K562 (cell line): Measurements from ENCODE around the gene APOC4. TPM values are rescaled to one million over a fixed set of nuclear protein-coding genes. Genes with fewer than 3 reads are reported as not detected.

ENCODE experiments used
- ATAC-seq: fragments of 200-7000 bp; cut with Tn5 transposase; 3 replicates; pipeline ENCODE4 v1.9.1; 2020; ENCODE audit warnings: moderate library complexity
- BruUV-seq: library from RNA; stranded (reverse); fragments of 400-500 nt; replicated peaks from 2 replicates; lab custom pipeline; 2021; lab: Mats Ljungman, UMichigan
- CTCF ChIA-PET: fragments of 300-600 bp; formaldehyde crosslinking; extraction: SDS; loops from one replicate; lab custom pipeline; 2021; ENCODE audit warnings: low intra/inter-chr PET ratio; lab: Yijun Ruan, JAX
- POLR2A ChIA-PET: fragments of 300-600, 350-650 bp; sonication (Branson Sonifier 250); formaldehyde crosslinking; extraction: SDS; loops from one replicate; lab custom pipeline; 2021; ENCODE audit warnings: antibody characterized with exemption, inconsistent platforms; lab: Yijun Ruan, JAX
- DNase-seq, 4 experiments: peaks; one replicate each; pipeline versions ENCODE4 v3.0.0 to v3.0.0-alpha.2; 2011 to 2018; ENCODE audit warnings: low spot score in 3 of 4, mixed read lengths in 3 of 4; ENCODE audit errors: extremely low read depth in 1 of 4
- FAIRE-seq: peaks from 2 replicates; lab custom pipeline; 2011; peaks lifted over from hg19 to GRCh38; lab: Jason Lieb, UNC
- H2AFZ ChIP-seq: 2 replicates; pipeline ENCODE4 v1.6.0; 2011; ENCODE audit warnings: low read depth, low read length, control low read depth, inconsistent platforms
- H3K27ac ChIP-seq: fragments of 200-600 bp; 3 replicates; pipeline ENCODE4 v1.8.0; 2011; ENCODE audit warnings: low read depth, mild to moderate bottlenecking, control low read depth, inconsistent platforms, low read length, moderate library complexity, mixed read lengths; ENCODE audit errors: extremely low read depth
- H3K27me3 ChIP-seq, 2 experiments: fragments of 300-600 bp in 1 of 2; 2 replicates in 1 of 2; 3 replicates in 1 of 2; pipeline versions ENCODE4 v1.6.0 to v1.8.0; 2011; ENCODE audit warnings: inconsistent platforms in 2 of 2, low read length in 2 of 2, mild to moderate bottlenecking in 1 of 2, mixed read lengths in 1 of 2, moderate library complexity in 1 of 2; ENCODE audit not compliant: control insufficient read depth in 2 of 2, insufficient read depth in 2 of 2
- H3K36me3 ChIP-seq: fragments of 300-600 bp; 3 replicates; pipeline ENCODE4 v1.8.0; 2011; ENCODE audit warnings: mild to moderate bottlenecking, low read length, inconsistent platforms; ENCODE audit not compliant: control insufficient read depth, insufficient read depth
- H3K4me1 ChIP-seq, 2 experiments: fragments of 200-600 bp in 1 of 2; replicated peaks in 1 of 2; 2 replicates in 1 of 2; 3 replicates in 1 of 2; pipeline versions ENCODE4 v1.5.1 to v1.8.0; 2011; ENCODE audit warnings: inconsistent platforms in 2 of 2, low read length in 2 of 2, mild to moderate bottlenecking in 1 of 2, mixed read lengths in 1 of 2, moderate library complexity in 1 of 2; ENCODE audit not compliant: control insufficient read depth in 2 of 2, insufficient read depth in 2 of 2
- H3K4me2 ChIP-seq: 2 replicates; pipeline ENCODE4 v1.6.1; 2011; ENCODE audit warnings: low read length, control low read depth, inconsistent platforms, mixed read lengths; ENCODE audit not compliant: insufficient read depth
- H3K4me3 ChIP-seq: fragments of 200-600 bp; sonication (generic), shearing (Covaris generic); 2 replicates; pipeline ENCODE4 v1.5.1; 2016; ENCODE audit warnings: control low read depth, inconsistent platforms
- H3K79me2 ChIP-seq: fragments of 200-600 bp; 3 replicates; pipeline ENCODE4 v1.8.0; 2011; ENCODE audit warnings: low read length, inconsistent platforms; ENCODE audit not compliant: control insufficient read depth, insufficient read depth
- H3K9ac ChIP-seq, 2 experiments: 2 replicates each; pipeline versions ENCODE4 v1.6.0 to v1.6.1; 2011; ENCODE audit warnings: low read depth in 2 of 2, low read length in 2 of 2, control low read depth in 1 of 2, inconsistent platforms in 1 of 2, mild to moderate bottlenecking in 1 of 2, mixed read lengths in 1 of 2; ENCODE audit not compliant: insufficient read depth in 1 of 2
- H3K9me1 ChIP-seq: one replicate; pipeline ENCODE4 v1.6.0; 2011; ENCODE audit warnings: inconsistent platforms, mild to moderate bottlenecking, low read length, moderate library complexity; ENCODE audit not compliant: control insufficient read depth, insufficient read depth
- H3K9me3 ChIP-seq: replicated peaks from 2 replicates; pipeline ENCODE4 v1.5.1; 2011; ENCODE audit warnings: low read depth, low read length, inconsistent platforms; ENCODE audit not compliant: control insufficient read depth, insufficient read depth
- H4K20me1 ChIP-seq: replicated peaks from 2 replicates; pipeline ENCODE4 v1.6.1; 2011; ENCODE audit warnings: low read length, inconsistent platforms, mixed read lengths; ENCODE audit not compliant: control insufficient read depth, insufficient read depth
- ATF1 ChIP-seq, 2 experiments: fragments of 450-650 bp in 1 of 2; IDR thresholded peaks; 2 replicates each; pipeline ENCODE4 v1.6.1; 2016; ENCODE audit warnings: missing compliant biosample characterization in 1 of 2, missing genetic modification characterization in 1 of 2
- ELF4 ChIP-seq: fragments of 450-650 bp; formaldehyde crosslinking; IDR thresholded peaks from 2 replicates; pipeline ENCODE4 v1.4.0; 2022; ENCODE audit warnings: missing genetic modification characterization
- HNRNPK ChIP-seq: fragments of 200-400 bp; formaldehyde crosslinking; IDR thresholded peaks from one replicate; pipeline ENCODE4 v1.6.1; 2018; ENCODE audit warnings: mild to moderate bottlenecking, low read depth, low read length; ENCODE audit not compliant: poor library complexity, severe bottlenecking
- MTA1 ChIP-seq: fragments of 450-650 bp; IDR thresholded peaks from 2 replicates; pipeline ENCODE4 v1.6.1; 2017; ENCODE audit warnings: borderline replicate concordance
- NFIC ChIP-seq: fragments of 450-650 bp; IDR thresholded peaks from 2 replicates; pipeline ENCODE4 v1.6.1; 2017; ENCODE audit warnings: mild to moderate bottlenecking, inconsistent platforms
- PHF20 ChIP-seq: fragments of 450-650 bp; IDR thresholded peaks from 2 replicates; pipeline ENCODE4 v1.6.1; 2018; ENCODE audit not compliant: partially characterized antibody
- PKNOX1 ChIP-seq: fragments of 450-650 bp; IDR thresholded peaks from 2 replicates; pipeline ENCODE4 v1.6.1; 2016
- ZNF639 ChIP-seq, 2 experiments: fragments of 200-800 bp in 1 of 2; sonication (Bioruptor generic) in 1 of 2; sonication (generic) in 1 of 2; formaldehyde crosslinking in 1 of 2; IDR thresholded peaks in 1 of 2; conservative IDR thresholded peaks in 1 of 2; 2 replicates each; pipeline versions ENCODE4 v1.5.0 to v1.6.1; 2016 to 2020; ENCODE audit warnings: missing compliant biosample characterization in 1 of 2, missing genetic modification characterization in 1 of 2, missing genetic modification reagents in 1 of 2
- WGBS: fragments of 100-300 bp; shearing (Covaris generic); methylation state at CpG from one replicate; pipeline ENCODE4 v1.1.6; 2016; ENCODE audit warnings: low coverage, mixed read lengths; ENCODE audit not compliant: insufficient coverage; ENCODE audit errors: missing lambda C conversion rate; 5-methylcytosine and 5-hydroxymethylcytosine counted together
- in situ Hi-C: fragments of 300-500 bp; cut with MboI; formaldehyde crosslinking; loops from 4 replicates; pipeline ENCODE4 v1.15.0; 2018; ENCODE audit warnings: inconsistent platforms, mixed read lengths
- intact Hi-C: fragments of 100-400 bp; cut with micrococcal nuclease; formaldehyde crosslinking; loops from 2 replicates; pipeline ENCODE4 v1.14.2; 2022
- polyA plus RNA-seq, 8 experiments: library from polyadenylated mRNA; depleted of rRNA in 4 of 8; stranded (reverse) in 5 of 8; unstranded in 3 of 8; fragments of >200 nt; fragmentation: Nextera tagmentation in 2 of 8; fragmentation: Illumina TruSeq in 1 of 8; extraction: Ambion mirVana in 2 of 8; extraction: Trizol in 1 of 8; gene quantifications; 2 replicates each; pipeline versions ENCODE4 v1.2.1 to v1.2.3, GENCODE V29; 2011 to 2014; ENCODE audit warnings: inconsistent platforms in 1 of 8, missing spikeins in 1 of 8
- total RNA-seq, 7 experiments: library from RNA; depleted of rRNA in 6 of 7; stranded (reverse); fragments of >200 nt in 6 of 7; fragmentation: Illumina TruSeq in 2 of 7; extraction: Trizol in 2 of 7; gene quantifications; 2 replicates each; pipeline versions ENCODE4 v1.2.1 to v1.2.3, GENCODE V29; 2011 to 2021; ENCODE audit warnings: low replicate concordance in 1 of 7

APOC4 gene
- total and polyA plus RNA-seq, 9 of the 15 experiments (the other 6 are each of a cell fraction or from before 2014, with no cell fraction given), result 0.46 TPM; not detected in 8

GRCh38 chr19:44943801-44944249 lies 1.8 kb downstream of the APOC4 start:
- Histone ChIP-seq H3K9me3 (no peaks in the 10 kb centered on the region), H3K9me1 (no peaks in the 10 kb centered on the region), H3K4me1 (peaks cover 15 to 40% of the 10 kb centered on the region in 2 experiments; a peak in 4 of 5 replicates), H3K79me2 (no peaks in the 10 kb centered on the region), H3K27ac (peak overlapping the region; percentile 34; the same call in 2 of the 3 replicates), H2AFZ (peak overlapping the region; percentile 93), H3K27me3 (no peaks in the 10 kb centered on the region), H3K9ac (peak overlapping the region; percentile 2 to 15; a peak in 2 of 4 replicates), H3K4me3 (no peak overlapping the region), H3K4me2 (peak overlapping the region; percentile 51), H4K20me1 (no peaks in the 10 kb centered on the region), H3K36me3 (no peaks in the 10 kb centered on the region)
- BruUV-seq, result no TSS peak
- FAIRE-seq (peak; percentile 93), ATAC-seq (peak; percentile 95), DNase-seq (peak; percentile 74 to 90 (median 79))
- ChIA-PET POLR2A (interaction anchor here (0.6 to 1.5 kb wide), 3 partner anchors 11 to 98 kb away, joined by 3 read pairs; partner anchors contain the start of genes CLPTM1 and NECTIN2), CTCF (no interaction called here)
- 0% methylated on average over 9 of the region's 10 CpGs for WGBS
- in situ Hi-C loops, result no loop called here
- intact Hi-C loops, result no loop called here
- TF ChIP-seq ATF1 (CRISPR knock-in tag; IDR thresholded peaks at IDR 0.05), result no peak
- peak; percentile 43 for TF ChIP-seq ATF1 (tag; IDR thresholded peaks at IDR 0.05)
- TF ChIP-seq NFIC, result peak; percentile 85
- TF ChIP-seq PKNOX1, result peak; percentile 78
- TF ChIP-seq PHF20, result no peak
- peak; percentile 77 for TF ChIP-seq MTA1
- peak; percentile 25; the same call in 1 of the 2 replicates for TF ChIP-seq ELF4
- TF ChIP-seq HNRNPK, result no peak
- TF ChIP-seq ZNF639 (CRISPR knock-in tag; conservative IDR thresholded peaks at IDR 0.05 in 1 of 2, IDR thresholded peaks at IDR 0.05 in 1 of 2), result peak in 1 of 2 experiments; percentile 86; a peak in 2 of 4 replicates
